ENCODE data around the gene INMT. TPM values are rescaled to one million over a fixed set of nuclear protein-coding genes. Genes with fewer than 3 reads are reported as not detected.

INMT gene
- total and polyA plus RNA-seq, 2 donors, result 0.94 to 2.5 TPM

GRCh38 chr7:30799206-30799975 is 47.5 kb downstream of the INMT start:
- Histone ChIP-seq H3K27ac (ENCODE audit: low read depth in 1 of 2, low read length in 1 of 2) (no peak overlapping the region), H3K27me3 (ENCODE audit: control insufficient read depth in 2 of 2, insufficient read depth in 1 of 2, low read length in 1 of 2) (no peaks in the 10 kb centered on the region), H3K36me3 (ENCODE audit: control insufficient read depth in 2 of 2, insufficient read depth in 2 of 2, low read length in 1 of 2) (peaks cover 0 to 2% of the 10 kb centered on the region in 2 donors), H3K4me3 (ENCODE audit: low read length in 2 of 2) (no peak overlapping the region), H3K4me1 (ENCODE audit: control insufficient read depth in 2 of 2, insufficient read depth in 2 of 2, low read length in 2 of 2) (peaks cover 8 to 25% of the 10 kb centered on the region in 2 donors), H3K9me3 (ENCODE audit: control insufficient read depth in 2 of 2, insufficient read depth in 1 of 2, low read length in 1 of 2) (no peaks in the 10 kb centered on the region)
- WGBS, result 94% methylated on average over 2 of the region's 2 CpGs
- no peak for DNase-seq (ENCODE audit: low read depth in 6 of 9, low spot score in 9 of 9)

- Histone ChIP-seq H3K9me3 (ENCODE audit: control insufficient read depth in 2 of 2, insufficient read depth in 1 of 2, low read length in 1 of 2) (no peaks in the 10 kb centered on the region), H3K4me3 (ENCODE audit: low read length in 2 of 2) (no peak overlapping the region), H3K4me1 (ENCODE audit: control insufficient read depth in 2 of 2, insufficient read depth in 2 of 2, low read length in 2 of 2) (peaks cover 8 to 23% of the 10 kb centered on the region in 2 donors), H3K27me3 (ENCODE audit: control insufficient read depth in 2 of 2, insufficient read depth in 1 of 2, low read length in 1 of 2) (no peaks in the 10 kb centered on the region), H3K36me3 (ENCODE audit: control insufficient read depth in 2 of 2, insufficient read depth in 2 of 2, low read length in 1 of 2) (peaks cover 0 to 2% of the 10 kb centered on the region in 2 donors), H3K27ac (ENCODE audit: low read depth in 1 of 2, low read length in 1 of 2) (no peak overlapping the region)
- 93% methylated on average over 5 of the region's 5 CpGs for WGBS
- DNase-seq (ENCODE audit: low read depth in 6 of 9, low spot score in 9 of 9), result no peak
Measured at GRCh38 chr7:30799976-30800661, 48.2 kb downstream of the INMT start.

GRCh38 chr7:30800785-30801252 is 48.9 kb downstream of the INMT start:
- Histone ChIP-seq H3K36me3 (ENCODE audit: control insufficient read depth in 2 of 2, insufficient read depth in 2 of 2, low read length in 1 of 2) (peaks cover 0 to 2% of the 10 kb centered on the region in 2 donors), H3K4me1 (ENCODE audit: control insufficient read depth in 2 of 2, insufficient read depth in 2 of 2, low read length in 2 of 2) (peaks cover 8 to 16% of the 10 kb centered on the region in 2 donors), H3K9me3 (ENCODE audit: control insufficient read depth in 2 of 2, insufficient read depth in 1 of 2, low read length in 1 of 2) (no peaks in the 10 kb centered on the region), H3K27ac (ENCODE audit: low read depth in 1 of 2, low read length in 1 of 2) (no peak overlapping the region), H3K4me3 (ENCODE audit: low read length in 2 of 2) (no peak overlapping the region), H3K27me3 (ENCODE audit: control insufficient read depth in 2 of 2, insufficient read depth in 1 of 2, low read length in 1 of 2) (no peaks in the 10 kb centered on the region)
- 58% methylated on average over 6 of the region's 6 CpGs for WGBS
- peak; percentile 24 to 79 (median 48) for DNase-seq (ENCODE audit: low read depth in 6 of 9, low spot score in 9 of 9)

GRCh38 chr7:30802812-30803211 is 50.9 kb downstream of the INMT start:
- WGBS, result 97% methylated on average over 4 of the region's 4 CpGs
- Histone ChIP-seq H3K4me1 (ENCODE audit: control insufficient read depth in 2 of 2, insufficient read depth in 2 of 2, low read length in 2 of 2) (peaks cover 0 to under 1% of the 10 kb centered on the region in 2 donors), H3K36me3 (ENCODE audit: control insufficient read depth in 2 of 2, insufficient read depth in 2 of 2, low read length in 1 of 2) (peaks cover 0 to 2% of the 10 kb centered on the region in 2 donors), H3K27ac (ENCODE audit: low read depth in 1 of 2, low read length in 1 of 2) (no peak overlapping the region), H3K9me3 (ENCODE audit: control insufficient read depth in 2 of 2, insufficient read depth in 1 of 2, low read length in 1 of 2) (no peaks in the 10 kb centered on the region), H3K27me3 (ENCODE audit: control insufficient read depth in 2 of 2, insufficient read depth in 1 of 2, low read length in 1 of 2) (no peaks in the 10 kb centered on the region), H3K4me3 (ENCODE audit: low read length in 2 of 2) (no peak overlapping the region)
- DNase-seq (ENCODE audit: low read depth in 6 of 9, low spot score in 9 of 9), result no peak

GRCh38 chr7:30804078-30804661 is 52.2 kb downstream of the INMT start:
- Histone ChIP-seq H3K36me3 (ENCODE audit: control insufficient read depth in 2 of 2, insufficient read depth in 2 of 2, low read length in 1 of 2) (no peaks in the 10 kb centered on the region), H3K4me1 (ENCODE audit: control insufficient read depth in 2 of 2, insufficient read depth in 2 of 2, low read length in 2 of 2) (no peaks in the 10 kb centered on the region), H3K27me3 (ENCODE audit: control insufficient read depth in 2 of 2, insufficient read depth in 1 of 2, low read length in 1 of 2) (no peaks in the 10 kb centered on the region), H3K27ac (ENCODE audit: low read depth in 1 of 2, low read length in 1 of 2) (no peak overlapping the region), H3K9me3 (ENCODE audit: control insufficient read depth in 2 of 2, insufficient read depth in 1 of 2, low read length in 1 of 2) (no peaks in the 10 kb centered on the region), H3K4me3 (ENCODE audit: low read length in 2 of 2) (no peak overlapping the region)
- WGBS, result 96% methylated on average over 3 of the region's 3 CpGs
- no peak for DNase-seq (ENCODE audit: low read depth in 6 of 9, low spot score in 9 of 9)

- WGBS, result 95% methylated on average over 9 of the region's 9 CpGs
- no peak for DNase-seq (ENCODE audit: low read depth in 6 of 9, low spot score in 9 of 9)
- no peaks in the 10 kb centered on the region for H3K36me3 ChIP-seq (ENCODE audit: control insufficient read depth in 2 of 2, insufficient read depth in 2 of 2, low read length in 1 of 2)
Measured at GRCh38 chr7:30805081-30805691, 53.3 kb downstream of the INMT start.

GRCh38 chr7:30805931-30806330 is 54.0 kb downstream of the INMT start:
- WGBS, result 90% methylated on average over 6 of the region's 6 CpGs
- no peak for DNase-seq (ENCODE audit: low read depth in 6 of 9, low spot score in 9 of 9)
- no peaks in the 10 kb centered on the region for H3K9me3 ChIP-seq (ENCODE audit: control insufficient read depth in 2 of 2, insufficient read depth in 1 of 2, low read length in 1 of 2)

More at GRCh38 chr7:30805081-30805691, 53.3 kb downstream of the INMT start:
- Histone ChIP-seq H3K27ac (ENCODE audit: low read depth in 1 of 2, low read length in 1 of 2) (no peak overlapping the region), H3K9me3 (ENCODE audit: control insufficient read depth in 2 of 2, insufficient read depth in 1 of 2, low read length in 1 of 2) (no peaks in the 10 kb centered on the region), H3K4me3 (ENCODE audit: low read length in 2 of 2) (no peak overlapping the region), H3K4me1 (ENCODE audit: control insufficient read depth in 2 of 2, insufficient read depth in 2 of 2, low read length in 2 of 2) (no peaks in the 10 kb centered on the region), H3K27me3 (ENCODE audit: control insufficient read depth in 2 of 2, insufficient read depth in 1 of 2, low read length in 1 of 2) (no peaks in the 10 kb centered on the region)

More at GRCh38 chr7:30805931-30806330, 54.0 kb downstream of the INMT start:
- Histone ChIP-seq H3K36me3 (ENCODE audit: control insufficient read depth in 2 of 2, insufficient read depth in 2 of 2, low read length in 1 of 2) (no peaks in the 10 kb centered on the region), H3K27ac (ENCODE audit: low read depth in 1 of 2, low read length in 1 of 2) (no peak overlapping the region), H3K4me1 (ENCODE audit: control insufficient read depth in 2 of 2, insufficient read depth in 2 of 2, low read length in 2 of 2) (no peaks in the 10 kb centered on the region), H3K4me3 (ENCODE audit: low read length in 2 of 2) (no peak overlapping the region), H3K27me3 (ENCODE audit: control insufficient read depth in 2 of 2, insufficient read depth in 1 of 2, low read length in 1 of 2) (no peaks in the 10 kb centered on the region)

All from thymus (tissue), 11 donors.